Coronary artery (tissue), 2 donors: ENCODE results near the gene SLC39A6.
A peak's percentile ranks its signal among the peaks of the same experiment; 100 is the strongest.
"Not testable (repeated sequence)": the region's sequence is repeated elsewhere in the genome, so short reads cannot be mapped to it uniquely, and the experiment has no call there.

Source experiments
- DNase-seq: peaks from one replicate; pipeline ENCODE4 v3.0.0-alpha.2; 2017; ENCODE audit warnings: low spot score
- H3K27ac ChIP-seq, 2 donors: fragments of 200-600 bp; sonication (generic); one replicate each; pipeline ENCODE4 v1.5.1; 2016 to 2019
- H3K4me3 ChIP-seq: fragments of 200-600 bp; sonication (generic); 2 replicates; pipeline ENCODE4 v1.5.1; 2016; ENCODE audit warnings: mild to moderate bottlenecking, moderate library complexity
- CTCF ChIP-seq: fragments of 200-600 bp; sonication (generic); IDR thresholded peaks from one replicate; pipeline ENCODE4 v1.5.1; 2019; ENCODE audit warnings: antibody characterized with exemption

SLC39A6 gene

GRCh38 chr18:36088256-36088655, 40.9 kb downstream of the SLC39A6 start:
- TF ChIP-seq CTCF: no peak
- H3K4me3 ChIP-seq: no peak overlapping the region
- no peak for DNase-seq
- H3K27ac ChIP-seq: no peak overlapping the region

DNA sequence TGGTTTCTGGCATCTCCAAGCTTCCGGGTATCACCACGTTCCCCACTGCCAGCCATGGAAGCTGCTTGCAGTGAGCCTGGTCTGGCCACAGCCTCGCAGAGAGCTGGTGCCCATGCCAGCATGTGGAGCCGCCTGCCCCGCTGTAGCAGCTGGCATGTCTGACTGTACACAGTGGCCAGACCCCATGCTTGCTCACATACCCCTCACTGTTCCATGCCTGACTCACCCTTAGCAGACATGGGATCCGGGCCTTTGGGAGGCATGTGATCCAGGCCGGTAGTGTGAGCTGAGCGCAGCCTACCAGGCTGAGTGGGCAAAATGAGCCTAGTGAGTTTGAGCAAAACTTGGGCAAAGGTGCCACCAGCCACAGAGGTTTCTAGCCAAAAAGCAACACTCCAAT, 43.0 kb downstream of the SLC39A6 start:
- H3K27ac ChIP-seq: no peak overlapping the region
- TF ChIP-seq CTCF: no peak
- no peak overlapping the region for H3K4me3 ChIP-seq
- DNase-seq: no peak

GRCh38 chr18:36085195-36085594, 43.9 kb downstream of the SLC39A6 start:
- DNase-seq: no peak
- Histone ChIP-seq H3K27ac (no peak overlapping the region), H3K4me3 (no peak overlapping the region)
- no peak for TF ChIP-seq CTCF

GRCh38 chr18:36083729-36084128, 45.4 kb downstream of the SLC39A6 start:
- no peak overlapping the region for H3K4me3 ChIP-seq
- no peak overlapping the region for H3K27ac ChIP-seq
- TF ChIP-seq CTCF: no peak
- DNase-seq: no peak

DNA sequence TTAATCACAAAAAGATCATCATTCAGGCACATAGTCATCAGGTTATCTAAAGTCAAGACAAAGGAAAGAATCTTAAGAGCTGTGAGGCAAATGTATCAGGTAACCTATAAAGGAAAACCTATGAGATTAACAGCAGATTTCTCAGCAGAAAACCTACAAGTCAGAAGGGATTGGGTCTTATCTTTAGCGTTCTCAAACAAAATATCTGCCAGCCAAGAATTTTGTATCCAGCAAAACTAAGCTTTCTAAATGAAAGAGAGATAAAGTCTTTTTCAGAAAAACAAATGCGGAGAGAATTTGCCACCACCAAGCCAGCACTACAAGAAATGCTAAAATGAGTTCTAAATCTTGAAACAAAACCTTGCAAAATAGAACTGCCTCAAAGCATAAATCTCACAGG, 48.0 kb downstream of the SLC39A6 start:
- not testable (repeated sequence) for DNase-seq, H3K4me3 ChIP-seq

GRCh38 chr18:36078751-36079529, 50.2 kb downstream of the SLC39A6 start:
- H3K27ac ChIP-seq: peak overlapping the region in 1 of 2 donors; percentile 45
- no peak for DNase-seq
- no peak for TF ChIP-seq CTCF
- peak overlapping the region; percentile 17 for H3K4me3 ChIP-seq

More for the DNA sequence above, 48.0 kb downstream of the SLC39A6 start:
- H3K27ac ChIP-seq: not testable (repeated sequence)

DNA sequence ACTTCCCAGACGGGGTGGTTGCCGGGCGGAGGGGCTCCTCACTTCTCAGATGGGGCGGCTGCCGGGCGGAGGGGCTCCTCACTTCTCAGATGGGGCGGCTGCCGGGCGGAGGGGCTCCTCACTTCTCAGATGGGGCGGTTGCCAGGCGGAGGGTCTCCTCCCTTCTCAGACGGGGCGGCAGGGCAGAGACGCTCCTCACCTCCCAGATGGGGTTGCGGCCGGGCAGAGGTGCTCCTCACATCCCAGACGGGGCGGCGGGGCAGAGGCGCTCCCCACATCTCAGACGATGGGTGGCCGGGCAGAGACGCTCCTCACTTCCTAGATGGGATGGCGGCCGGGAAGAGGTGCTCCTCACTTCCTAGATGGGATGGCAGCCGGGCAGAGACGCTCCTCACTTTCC, 51.4 kb downstream of the SLC39A6 start:
- H3K27ac ChIP-seq, DNase-seq, H3K4me3 ChIP-seq: not testable (repeated sequence)

DNA sequence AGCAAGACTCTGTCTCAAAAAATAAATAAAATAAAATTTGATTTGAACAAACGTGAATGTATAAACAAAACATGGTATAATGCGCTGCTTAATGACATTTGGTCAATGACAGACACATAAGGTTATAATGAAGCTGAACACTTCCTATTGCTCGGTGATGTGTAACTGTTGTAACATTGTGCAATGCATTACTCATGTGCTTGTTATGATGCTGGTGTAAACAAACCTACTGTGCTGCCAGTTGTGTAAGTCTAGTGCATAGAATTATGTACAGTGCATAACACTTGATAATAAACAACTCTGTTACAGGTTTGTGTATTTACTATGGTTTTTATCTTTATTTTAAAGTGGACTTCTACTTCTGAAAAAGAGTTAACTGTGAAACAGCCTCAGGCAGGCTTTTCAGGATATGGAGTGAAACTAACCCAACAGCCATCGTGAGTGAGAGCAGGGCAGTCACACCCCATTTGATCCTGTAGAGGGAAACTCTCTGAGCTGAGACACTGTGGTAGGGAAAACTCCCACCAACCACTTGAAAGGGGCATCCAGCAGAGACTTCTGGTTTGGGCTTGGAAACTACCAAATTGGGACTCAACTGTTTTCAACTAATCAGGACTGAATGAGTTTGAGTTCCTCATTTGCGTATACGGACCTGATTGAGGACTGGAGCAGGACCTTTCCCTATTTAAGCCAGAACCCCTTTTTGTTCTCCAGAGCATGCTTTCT, 53.1 kb downstream of the SLC39A6 start:
- Histone ChIP-seq H3K4me3 (no peak overlapping the region), H3K27ac (no peak overlapping the region)
- DNase-seq: no peak
- no peak for TF ChIP-seq CTCF
